ENCODE results near the gene GREB1L.

GRCh38 chr18:21264651-21265050, 22.6 kb downstream of the GREB1L start:
- TF ChIP-seq CTCF (IDR thresholded peaks at IDR 0.05; ENCODE audit: low read length), result no peak
- TF ChIP-seq EZH2 (optimal IDR thresholded peaks at IDR 0.05; ENCODE audit: low read depth, low read length), result no peak
